Amniotic epithelial cell (primary cell): Measurements from ENCODE around the gene CTDP1.
"Not testable (repeated sequence)": the region's sequence is repeated elsewhere in the genome, so short reads cannot be mapped to it uniquely, and the experiment has no call there.

Experiments
- DNase-seq: peaks from one replicate; pipeline ENCODE4 v3.0.0-alpha.2; 2010; ENCODE audit warnings: low read depth

The CTDP1 gene

GRCh38 chr18:79726721-79727120 lies 47.1 kb downstream of the CTDP1 start:
- no peak for DNase-seq

GRCh38 chr18:79727211-79727610 lies 47.6 kb downstream of the CTDP1 start:
- DNase-seq: no peak

- no peak for DNase-seq
Observed at GRCh38 chr18:79728931-79729586, 49.5 kb downstream of the CTDP1 start.

GRCh38 chr18:79729611-79730010 lies 50.0 kb downstream of the CTDP1 start:
- no peak for DNase-seq

DNA sequence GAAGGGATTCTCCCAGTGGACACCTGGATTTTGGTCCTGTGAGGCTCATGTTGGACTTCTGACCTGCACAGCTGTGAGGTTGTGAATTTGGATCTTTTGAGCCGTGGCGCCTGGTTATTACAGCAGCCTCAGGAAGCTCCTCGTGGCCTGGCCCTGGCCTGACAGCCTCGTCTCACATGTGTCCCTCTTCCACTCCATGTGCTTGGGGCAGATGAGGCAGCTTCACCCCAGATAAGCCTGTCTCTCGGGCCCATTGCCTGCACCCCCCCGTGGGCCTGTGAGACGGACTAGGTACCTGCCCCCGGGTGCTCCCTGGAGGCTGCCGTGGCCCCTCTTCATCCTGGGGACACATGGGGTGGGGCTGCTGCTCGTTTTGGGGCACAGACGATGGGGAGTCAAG lies 51.2 kb downstream of the CTDP1 start:
- no peak for DNase-seq

DNA sequence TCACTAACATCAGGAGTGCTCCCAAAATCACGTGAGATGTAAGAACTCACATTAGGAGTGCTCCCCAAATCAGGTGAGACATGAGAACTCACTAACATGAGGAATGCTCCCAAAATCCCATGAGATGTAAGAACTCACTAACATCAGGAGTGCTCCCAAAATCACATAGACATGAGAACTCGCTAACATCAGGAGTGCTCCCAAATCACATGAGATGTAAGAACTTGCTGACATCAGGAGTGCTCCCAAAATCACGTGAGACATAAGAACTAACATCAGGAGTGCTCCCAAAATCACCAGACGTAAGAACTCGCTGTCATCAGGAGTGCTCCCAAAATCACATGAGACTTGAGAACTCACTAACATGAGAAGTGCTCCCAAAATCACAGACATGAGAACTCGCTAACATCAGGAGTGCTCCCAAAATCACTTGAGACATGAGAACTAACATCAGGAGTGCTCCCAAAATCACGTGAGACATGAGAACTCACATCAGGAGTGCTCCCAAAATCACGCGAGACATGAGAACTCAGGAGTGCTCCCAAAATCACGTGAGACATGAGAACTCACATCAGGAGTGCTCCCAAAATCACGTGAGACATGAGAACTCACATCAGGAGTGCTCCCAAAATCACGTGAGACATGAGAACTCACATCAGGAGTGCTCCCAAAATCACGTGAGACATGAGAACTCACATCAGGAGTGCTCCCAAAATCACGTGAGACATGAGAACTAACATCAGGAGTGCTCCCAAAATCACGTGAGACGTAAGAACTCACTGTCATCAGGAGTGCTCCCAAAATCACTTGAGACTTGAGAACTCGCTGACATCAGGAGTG lies 52.5 kb downstream of the CTDP1 start:
- peak; percentile 17 for DNase-seq

- no peak for DNase-seq
Observed at GRCh38 chr18:79732721-79733025, 53.1 kb downstream of the CTDP1 start.

DNA sequence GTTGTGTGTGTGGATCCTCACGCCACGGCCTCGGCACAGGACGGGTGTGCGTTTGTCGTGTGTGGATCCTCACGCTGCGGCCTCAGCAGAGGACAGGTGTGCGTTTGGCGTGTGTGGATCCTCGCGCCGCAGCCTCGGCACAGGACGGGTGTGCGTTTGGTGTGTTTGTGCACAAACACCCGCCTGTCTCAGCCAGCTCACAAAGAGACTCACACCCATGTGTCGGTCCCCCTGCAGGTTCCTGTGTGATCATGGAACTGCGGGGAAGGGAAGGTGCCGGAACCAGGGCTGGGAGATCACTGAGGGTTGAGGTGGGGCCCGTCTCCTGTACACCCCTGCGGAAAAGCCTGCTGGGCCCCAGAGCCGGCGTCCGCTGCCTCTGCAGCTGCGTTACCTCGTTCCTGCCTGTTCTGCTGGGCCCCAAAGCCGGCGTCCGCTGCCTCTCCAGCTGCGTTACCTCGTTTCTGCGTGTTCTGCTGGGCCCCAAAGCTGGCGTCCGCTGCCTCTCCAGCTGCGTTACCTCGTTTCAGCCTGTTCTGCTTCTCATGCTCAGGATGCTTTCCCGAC lies 53.6 kb downstream of the CTDP1 start:
- DNase-seq: no peak

DNA sequence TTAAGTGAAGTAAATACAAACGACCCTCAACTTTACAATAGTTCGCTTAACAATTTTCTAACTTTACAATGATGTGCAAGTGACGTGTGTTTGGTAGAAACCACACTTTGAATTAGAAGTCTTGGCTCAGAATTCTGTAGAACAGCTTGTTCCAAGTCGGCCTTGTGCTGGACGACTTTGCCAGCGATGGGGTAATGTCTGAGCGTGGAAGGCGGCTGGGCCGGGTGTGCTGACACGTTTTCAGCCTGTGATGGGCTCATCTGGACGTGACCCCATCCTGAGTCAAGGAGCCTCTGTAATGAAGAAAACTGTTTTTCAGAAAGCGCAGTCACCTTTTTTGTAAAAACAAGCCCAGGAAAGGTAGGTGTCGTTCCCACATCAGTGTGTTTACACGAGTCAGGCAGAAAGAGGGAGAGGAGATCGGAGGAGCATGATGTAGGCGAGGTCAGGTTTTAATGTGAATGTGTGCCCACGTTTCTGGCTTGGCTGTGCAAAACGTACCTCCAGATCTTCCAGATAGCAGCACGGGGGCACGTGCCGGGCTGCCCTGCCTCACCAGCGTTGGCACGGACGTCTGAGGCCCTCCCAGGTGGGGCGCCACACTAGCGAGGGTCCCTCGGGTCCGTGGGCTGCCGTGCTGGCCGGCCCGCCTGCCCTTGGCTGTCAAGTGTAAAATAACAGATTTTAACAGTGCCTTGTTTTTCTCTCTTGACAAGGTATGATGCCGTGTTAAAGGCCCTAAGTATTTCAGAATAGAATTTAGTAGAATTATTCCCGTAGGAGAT lies 54.6 kb downstream of the CTDP1 start:
- no peak for DNase-seq

- no peak for DNase-seq
Observed at GRCh38 chr18:79735071-79735980, 55.7 kb downstream of the CTDP1 start.

GRCh38 chr18:79736230-79736629 lies 56.6 kb downstream of the CTDP1 start:
- DNase-seq: no peak

- DNase-seq: no peak
Observed at GRCh38 chr18:79736846-79737245, 57.2 kb downstream of the CTDP1 start.

DNA sequence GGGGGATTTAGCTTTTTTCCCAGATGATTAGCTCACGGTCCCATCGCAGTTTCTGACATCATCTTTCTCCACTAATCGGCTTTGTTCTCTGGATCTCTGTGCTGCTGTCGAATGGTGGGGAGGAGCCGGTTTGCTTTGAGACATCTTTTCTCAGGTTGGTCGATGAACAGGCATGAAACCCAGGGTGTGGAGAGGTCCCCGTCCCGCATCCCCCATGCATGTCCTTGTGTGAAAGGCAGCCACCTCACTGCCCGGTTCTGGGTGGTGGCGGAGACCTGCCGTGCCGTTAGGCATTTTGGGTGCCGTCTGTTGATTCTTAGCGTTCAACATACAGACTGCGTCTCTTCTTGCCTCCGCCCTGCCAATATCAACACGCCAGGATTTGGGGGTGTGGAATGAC lies 57.8 kb downstream of the CTDP1 start:
- no peak for DNase-seq

DNA sequence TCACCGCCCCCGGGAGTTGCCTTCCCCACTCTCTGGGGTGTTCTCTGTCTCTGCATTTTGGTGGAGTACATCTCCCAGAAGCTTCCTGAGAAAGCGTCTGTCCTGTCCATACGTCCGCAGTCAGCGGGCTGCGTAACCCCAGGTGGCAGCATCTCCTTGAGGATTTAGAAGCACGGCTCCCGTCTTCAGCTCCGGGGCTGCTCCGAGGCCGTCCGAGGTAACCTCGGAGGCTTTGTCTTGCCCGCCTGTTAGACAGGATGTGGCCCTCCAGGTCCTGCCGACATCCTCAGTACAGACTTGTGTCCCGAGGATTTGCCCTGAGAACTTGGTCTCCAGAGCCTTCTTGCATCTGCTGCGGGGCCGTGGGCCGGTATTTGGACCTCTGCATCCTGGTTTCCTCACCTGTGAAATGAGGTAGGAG lies 58.4 kb downstream of the CTDP1 start:
- DNase-seq: no peak

- DNase-seq: peak; percentile 83
Observed at GRCh38 chr18:79738581-79739439, 59.2 kb downstream of the CTDP1 start.

DNA sequence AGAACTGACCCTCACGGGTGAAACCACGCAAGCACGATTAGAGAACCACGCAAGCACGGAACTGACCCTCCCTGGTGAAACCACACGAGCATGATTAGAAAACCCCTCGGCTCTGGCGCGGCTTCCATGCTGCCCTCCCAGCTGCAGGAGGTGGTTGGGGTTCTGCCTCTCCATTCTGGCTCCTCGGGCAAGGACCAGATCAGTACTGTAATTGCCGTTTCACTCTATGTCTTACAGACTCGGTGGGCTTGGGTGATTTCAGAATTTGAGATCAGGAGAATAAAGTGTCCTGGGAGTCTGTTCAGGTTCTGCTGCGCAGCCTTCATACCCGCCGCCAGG lies 59.8 kb downstream of the CTDP1 start:
- DNase-seq: no peak

- not testable (repeated sequence) for DNase-seq
Observed at GRCh38 chr18:79740047-79740446, 60.4 kb downstream of the CTDP1 start.

DNA sequence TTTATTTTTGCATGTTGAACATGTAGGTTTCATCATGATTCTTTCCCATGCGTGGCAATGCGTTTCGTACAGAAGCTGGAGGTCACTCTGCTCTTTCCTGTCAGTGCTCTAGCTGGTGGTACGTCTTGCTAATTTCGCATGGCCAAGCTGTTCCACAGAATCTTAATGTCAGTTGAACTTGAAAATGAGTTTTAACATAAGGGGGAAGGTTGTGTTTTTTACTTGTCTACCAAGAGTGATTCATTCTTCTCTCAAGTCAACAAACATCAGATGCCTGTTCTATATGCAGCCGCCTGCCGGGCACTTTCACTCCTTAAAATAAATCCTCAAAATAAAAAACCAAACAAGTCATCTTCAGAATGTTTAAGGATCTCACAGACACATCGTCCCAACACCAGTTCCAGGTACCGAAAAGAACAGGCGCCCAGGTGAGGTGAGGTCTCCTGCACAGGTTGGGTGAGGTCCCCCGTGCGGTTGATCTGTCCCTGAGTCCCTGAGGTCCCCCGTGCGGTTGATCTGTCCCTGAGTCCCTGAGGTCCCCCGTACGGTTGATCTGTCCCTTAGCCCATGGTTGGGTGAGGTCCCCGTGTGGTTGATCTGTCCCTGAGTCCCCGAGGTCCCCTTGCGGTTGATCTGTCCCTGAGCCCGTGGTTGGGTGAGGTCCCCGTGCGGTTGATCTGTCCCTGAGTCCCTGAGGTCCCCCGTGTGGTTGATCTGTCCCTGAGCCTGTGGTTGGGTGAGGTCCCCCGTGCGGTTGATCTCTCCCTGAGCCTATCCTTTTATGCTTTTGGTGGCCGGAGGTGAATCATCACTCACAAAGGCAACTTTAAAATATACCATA lies 61.1 kb downstream of the CTDP1 start:
- no peak for DNase-seq

DNA sequence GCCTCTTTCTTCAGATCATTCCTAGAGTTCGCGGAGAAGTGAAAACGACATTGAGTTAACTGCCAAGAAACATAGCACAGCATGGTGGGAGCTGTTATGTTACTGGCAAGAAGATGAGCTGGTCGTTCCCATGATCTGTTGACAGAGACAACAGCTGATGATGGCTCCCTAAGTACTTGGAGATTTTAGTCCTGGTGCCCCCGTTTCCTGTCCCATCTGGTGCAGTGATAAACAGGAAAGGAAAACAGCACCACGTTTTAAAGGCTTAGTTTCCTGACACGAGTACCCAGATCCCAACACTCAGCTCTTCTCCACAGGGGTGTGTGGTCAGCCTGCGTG lies 61.7 kb downstream of the CTDP1 start:
- no peak for DNase-seq

- DNase-seq: no peak
Observed at GRCh38 chr18:79742076-79742475, 62.5 kb downstream of the CTDP1 start.
